H1 (cell line): ENCODE results near the gene TOMM40. TPM values are rescaled to one million over a fixed set of nuclear protein-coding genes. Genes with fewer than 3 reads are reported as not detected.

Experiments
- CTCF ChIA-PET: fragments of 300-600 bp; sonication (Branson Sonifier 250); formaldehyde crosslinking; loops from one replicate; lab custom pipeline; 2021; ENCODE audit not compliant: partially characterized antibody; lab: Charles Lee
- POLR2A ChIA-PET: fragments of 300-600 bp; sonication (Branson Sonifier 250); formaldehyde crosslinking; loops from one replicate; lab custom pipeline; 2021; ENCODE audit warnings: inconsistent platforms; ENCODE audit not compliant: partially characterized antibody; lab: Charles Lee
- DNase-seq, 2 experiments: peaks; one replicate each; pipeline versions ENCODE4 v3.0.0 to v3.0.0-alpha.2; 2010 to 2022; ENCODE audit warnings: low spot score in 2 of 2, low read depth in 1 of 2, mixed read lengths in 1 of 2
- FAIRE-seq: peaks from 2 replicates; lab custom pipeline; 2011; peaks lifted over from hg19 to GRCh38; lab: Jason Lieb, UNC
- H2AFZ ChIP-seq: 2 replicates; pipeline ENCODE4 v1.8.1; 2012; ENCODE audit warnings: low read length, inconsistent platforms
- H2AK5ac ChIP-seq: 2 replicates; pipeline ENCODE4 v1.6.1; 2013; ENCODE audit warnings: low read depth, low read length
- H2BK120ac ChIP-seq: replicated peaks from 2 replicates; pipeline ENCODE3; 2013; ENCODE audit warnings: low read depth, low read length, inconsistent platforms
- H2BK12ac ChIP-seq: 2 replicates; pipeline ENCODE4 v1.6.1; 2013; ENCODE audit warnings: low read depth, low read length
- H2BK15ac ChIP-seq: 2 replicates; pipeline ENCODE4 v1.6.1; 2013; ENCODE audit warnings: low read length
- H2BK20ac ChIP-seq: 2 replicates; pipeline ENCODE4 v1.6.1; 2013; ENCODE audit warnings: low read length
- H2BK5ac ChIP-seq: 2 replicates; pipeline ENCODE4 v1.6.1; 2013; ENCODE audit warnings: low read depth, low read length
- H3K14ac ChIP-seq: 2 replicates; pipeline ENCODE4 v1.6.1; 2013; ENCODE audit warnings: inconsistent platforms; ENCODE audit not compliant: insufficient read length
- H3K18ac ChIP-seq: 2 replicates; pipeline ENCODE4 v1.6.1; 2013; ENCODE audit warnings: low read length; ENCODE audit errors: extremely low read depth
- H3K23ac ChIP-seq: 2 replicates; pipeline ENCODE4 v1.6.1; 2013; ENCODE audit warnings: inconsistent platforms; ENCODE audit not compliant: insufficient read length
- H3K23me2 ChIP-seq: 2 replicates; pipeline ENCODE4 v1.6.1; 2013; ENCODE audit warnings: low read depth, low read length
- H3K27ac ChIP-seq: 2 replicates; pipeline ENCODE4 v1.6.1; 2011; ENCODE audit warnings: low read depth, low read length, inconsistent platforms
- H3K27me3 ChIP-seq, 4 experiments: replicated peaks in 1 of 4; 1 replicate in 1 of 4; 2 replicates in 3 of 4; pipeline versions ENCODE4 v1.6.1 to v1.8.1; 2011 to 2013; ENCODE audit warnings: low read length in 3 of 4, mild to moderate bottlenecking in 3 of 4, inconsistent platforms in 2 of 4, mixed read lengths in 2 of 4, moderate library complexity in 1 of 4; ENCODE audit not compliant: control insufficient read depth in 3 of 4, insufficient read depth in 3 of 4; ENCODE audit errors: extremely low read depth in 1 of 4
- H3K36me3 ChIP-seq, 4 experiments: 2 replicates each; pipeline versions ENCODE4 v1.6.1 to v1.8.1; 2011 to 2013; ENCODE audit warnings: mild to moderate bottlenecking in 4 of 4, low read length in 3 of 4, moderate library complexity in 2 of 4, control low read depth in 1 of 4, inconsistent platforms in 1 of 4; ENCODE audit not compliant: insufficient read depth in 4 of 4, control insufficient read depth in 2 of 4
- H3K4ac ChIP-seq: replicated peaks from 2 replicates; pipeline ENCODE3; 2013; ENCODE audit warnings: low read length, low read depth, mixed read lengths, inconsistent platforms; ENCODE audit not compliant: insufficient read length
- H3K4me1 ChIP-seq, 4 experiments: replicated peaks in 1 of 4; 1 replicate in 1 of 4; 2 replicates in 3 of 4; pipeline versions ENCODE4 v1.6.1 to v1.8.1; 2011 to 2013; ENCODE audit warnings: low read length in 3 of 4, inconsistent platforms in 2 of 4, mixed read lengths in 1 of 4; ENCODE audit not compliant: insufficient read depth in 4 of 4, control insufficient read depth in 3 of 4
- H3K4me2 ChIP-seq, 2 experiments: 2 replicates each; pipeline versions ENCODE4 v1.6.1 to v1.8.1; 2011 to 2013; ENCODE audit warnings: low read depth in 2 of 2, low read length in 2 of 2, control low read depth in 1 of 2, inconsistent platforms in 1 of 2, mild to moderate bottlenecking in 1 of 2; ENCODE audit not compliant: insufficient read depth in 1 of 2
- H3K4me3 ChIP-seq, 4 experiments: fragments of 200-600, 300-600 bp in 1 of 4; sonication (generic), shearing (Covaris generic), sonication (Bioruptor Twin) in 1 of 4; 2 replicates each; pipeline versions ENCODE4 v1.5.1 to v1.8.1; 2011 to 2016; ENCODE audit warnings: low read length in 4 of 4, low read depth in 3 of 4, control low read depth in 2 of 4, inconsistent platforms in 2 of 4, mild to moderate bottlenecking in 2 of 4, mixed read lengths in 1 of 4, moderate library complexity in 1 of 4; ENCODE audit not compliant: insufficient read depth in 2 of 4; ENCODE audit errors: extremely low read depth in 1 of 4
- H3K56ac ChIP-seq: replicated peaks from 2 replicates; pipeline ENCODE3; 2013; ENCODE audit warnings: low read depth, mild to moderate bottlenecking, mixed read lengths, low read length, inconsistent platforms; ENCODE audit not compliant: insufficient read length
- H3K79me1 ChIP-seq: 2 replicates; pipeline ENCODE4 v1.6.1; 2013; ENCODE audit warnings: low read depth, low read length, control low read depth
- H3K79me2 ChIP-seq, 2 experiments: 2 replicates each; pipeline versions ENCODE4 v1.6.1 to v1.8.1; 2012 to 2013; ENCODE audit warnings: low read length in 2 of 2, mild to moderate bottlenecking in 2 of 2, inconsistent platforms in 1 of 2; ENCODE audit not compliant: insufficient read depth in 2 of 2, control insufficient read depth in 1 of 2
- H3K9ac ChIP-seq, 4 experiments: replicated peaks in 1 of 4; 1 replicate in 1 of 4; 2 replicates in 3 of 4; pipeline versions ENCODE4 v1.6.1 to v1.8.1; 2011 to 2013; ENCODE audit warnings: low read depth in 3 of 4, low read length in 3 of 4, control low read depth in 2 of 4, mild to moderate bottlenecking in 2 of 4, moderate library complexity in 2 of 4, inconsistent platforms in 1 of 4; ENCODE audit errors: extremely low read depth in 1 of 4
- H3K9me3 ChIP-seq, 2 experiments: 2 replicates each; pipeline versions ENCODE4 v1.6.1 to v1.8.1; 2012 to 2013; ENCODE audit warnings: mild to moderate bottlenecking in 2 of 2, moderate library complexity in 2 of 2, control low read depth in 1 of 2, inconsistent platforms in 1 of 2, low read depth in 1 of 2, low read length in 1 of 2, mixed read lengths in 1 of 2; ENCODE audit not compliant: insufficient read depth in 2 of 2
- H4K20me1 ChIP-seq, 2 experiments: replicated peaks in 1 of 2; 2 replicates each; pipeline versions ENCODE3 to v1.8.1; 2011 to 2013; ENCODE audit warnings: inconsistent platforms in 2 of 2, low read length in 2 of 2, mild to moderate bottlenecking in 1 of 2; ENCODE audit not compliant: insufficient read depth in 2 of 2, control insufficient read depth in 1 of 2
- H4K5ac ChIP-seq: 2 replicates; pipeline ENCODE4 v1.6.1; 2013; ENCODE audit warnings: low read length, low read depth, mixed read lengths, inconsistent platforms; ENCODE audit not compliant: insufficient read length
- H4K8ac ChIP-seq: 2 replicates; pipeline ENCODE4 v1.8.0; 2013; ENCODE audit warnings: mild to moderate bottlenecking, moderate library complexity, low read length, inconsistent platforms; ENCODE audit not compliant: insufficient read depth; ENCODE audit errors: extremely low read depth
- H4K91ac ChIP-seq: replicated peaks from 2 replicates; pipeline ENCODE3; 2013; ENCODE audit warnings: low read length, mixed read lengths, inconsistent platforms; ENCODE audit not compliant: insufficient read length
- ASH2L ChIP-seq: fragments of 200-600, 300-600 bp; sonication (generic); IDR thresholded peaks from one replicate; pipeline ENCODE4 v1.7.1; 2017; ENCODE audit warnings: low read length
- BRCA1 ChIP-seq: IDR thresholded peaks from 2 replicates; pipeline ENCODE4 v1.6.1; 2012; ENCODE audit warnings: low read depth, low read length, improper control_type of control experiment
- EP300 ChIP-seq, 2 experiments: IDR thresholded peaks; 1 replicate in 1 of 2; 2 replicates in 1 of 2; pipeline ENCODE4 v1.6.1; 2011 to 2012; ENCODE audit warnings: low read depth in 2 of 2, low read length in 2 of 2, mild to moderate bottlenecking in 2 of 2, borderline replicate concordance in 1 of 2, inconsistent platforms in 1 of 2, moderate library complexity in 1 of 2
- NANOG ChIP-seq: IDR thresholded peaks from 2 replicates; pipeline ENCODE4 v1.6.1; 2011; ENCODE audit warnings: low read length, low read depth, mild to moderate bottlenecking, inconsistent platforms; ENCODE audit not compliant: insufficient read depth, poor library complexity, severe bottlenecking
- NRF1 ChIP-seq: IDR thresholded peaks from 2 replicates; pipeline ENCODE4 v1.6.1; 2011; ENCODE audit warnings: mild to moderate bottlenecking, low read depth, low read length, improper control_type of control experiment
- POLR2A ChIP-seq, 2 experiments: IDR thresholded peaks; 1 replicate in 1 of 2; 2 replicates in 1 of 2; pipeline ENCODE4 v1.6.1; 2011; ENCODE audit warnings: low read depth in 2 of 2, low read length in 2 of 2, mild to moderate bottlenecking in 2 of 2; ENCODE audit errors: control extremely low read depth in 1 of 2
- SIN3A ChIP-seq, 2 experiments: IDR thresholded peaks in 1 of 2; conservative IDR thresholded peaks in 1 of 2; 2 replicates each; pipeline ENCODE4 v1.6.1; 2011 to 2012; ENCODE audit warnings: low read length in 2 of 2, improper control_type of control experiment in 1 of 2, low read depth in 1 of 2, mild to moderate bottlenecking in 1 of 2
- SIX5 ChIP-seq: IDR thresholded peaks from 2 replicates; pipeline ENCODE4 v1.6.1; 2011; ENCODE audit warnings: mild to moderate bottlenecking, low read depth, low read length
- SP1 ChIP-seq: IDR thresholded peaks from 2 replicates; pipeline ENCODE4 v1.6.1; 2011; ENCODE audit warnings: low read depth, low read length
- SUZ12 ChIP-seq: fragments of 200-600 bp; sonication (generic); IDR thresholded peaks from 2 replicates; pipeline ENCODE4 v1.6.1; 2012; ENCODE audit warnings: mild to moderate bottlenecking, inconsistent platforms, low read length, moderate library complexity, mixed read lengths
- TAF1 ChIP-seq: IDR thresholded peaks from 2 replicates; pipeline ENCODE4 v1.6.1; 2011; ENCODE audit warnings: mild to moderate bottlenecking, low read depth, low read length
- YY1 ChIP-seq: IDR thresholded peaks from 2 replicates; pipeline ENCODE4 v1.6.1; 2011; ENCODE audit warnings: low read depth, mild to moderate bottlenecking, low read length
- WGBS, 2 experiments: shearing (Covaris generic) in 1 of 2; methylation state at CpG; one replicate each; pipeline versions ENCODE4 v1.1.6 to v1.1.7; 2013 to 2015; ENCODE audit warnings: low lambda C conversion rate in 2 of 2, mixed read lengths in 2 of 2, inconsistent platforms in 1 of 2, low coverage in 1 of 2, missing lambda C conversion rate in 1 of 2; ENCODE audit not compliant: insufficient replicate concordance in 2 of 2, insufficient coverage in 1 of 2, insufficient read length in 1 of 2; ENCODE audit errors: extremely low coverage in 1 of 2, missing lambda C conversion rate in 1 of 2; 5-methylcytosine and 5-hydroxymethylcytosine counted together
- polyA plus RNA-seq, 7 experiments: library from polyadenylated mRNA; depleted of rRNA in 3 of 7; stranded (reverse) in 5 of 7; unstranded in 2 of 7; fragments of >200 nt in 5 of 7; fragments of 200-250 nt in 2 of 7; gene quantifications; 1 replicate in 5 of 7; 2 replicates in 1 of 7; 4 replicates in 1 of 7; pipeline versions ENCODE4 v1.2.1 to v1.2.3, GENCODE V29; 2011 to 2013; ENCODE audit warnings: missing spikeins in 2 of 7, mixed read lengths in 2 of 7
- total RNA-seq: library from RNA; stranded (reverse); fragmentation: NEBNext Ultra II Directional; extraction: Animal tissue kit (Norgen Biotek cat#: 25700); gene quantifications from 2 replicates; pipeline ENCODE4 v1.2.1, GENCODE V29; 2021
- TF ChIP-seq, protein P1 (sequence below): IDR thresholded peaks from 2 replicates; pipeline ENCODE4 v1.6.1; 2012; ENCODE audit warnings: inconsistent platforms
- TF ChIP-seq, protein P2 (sequence below): IDR thresholded peaks from 2 replicates; pipeline ENCODE4 v1.6.1; 2011; ENCODE audit warnings: low read depth, mild to moderate bottlenecking, low read length; ENCODE audit not compliant: insufficient read depth

The TOMM40 gene
- total and polyA plus RNA-seq, 2 of the 8 experiments (the other 6 are each of a cell fraction or from before 2014, with no cell fraction given): 154 to 179 TPM

DNA sequence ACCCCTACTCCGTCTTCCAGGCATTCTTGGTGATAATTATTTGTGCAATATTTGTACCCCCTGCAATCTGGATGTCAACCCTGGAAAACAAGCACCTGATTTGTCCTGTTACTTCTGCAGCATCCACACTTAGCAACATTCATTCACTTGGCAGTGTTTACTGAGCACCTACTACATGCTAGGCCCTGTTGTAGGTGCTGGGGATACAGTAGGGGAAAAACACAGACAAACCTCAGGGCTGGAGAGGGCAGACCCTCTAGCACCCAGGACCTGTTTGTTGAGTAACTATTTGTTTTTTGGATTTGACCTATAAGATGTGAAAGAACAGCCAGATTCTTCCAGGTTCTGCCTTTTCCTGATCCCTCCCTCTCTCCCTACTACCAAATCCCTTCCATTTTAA is 35.4 kb upstream of the TOMM40 start:
- Histone ChIP-seq H3K23me2 (no peaks in the 10 kb centered on the region), H3K27ac (no peak overlapping the region), H3K18ac (no peak overlapping the region), H3K79me1 (peaks cover 9% of the 10 kb centered on the region), H3K4me1 (peaks cover 0 to 6% (median under 1%) of the 10 kb centered on the region in 4 experiments; a peak in 4 of 7 replicates), H3K4ac (no peak overlapping the region), H3K27me3 (no peaks in the 10 kb centered on the region), H3K56ac (no peak overlapping the region), H2AFZ (no peak overlapping the region), H3K23ac (no peak overlapping the region), H3K36me3 (peaks cover 4 to 19% (median 6%) of the 10 kb centered on the region in 4 experiments; a peak in 5 of 8 replicates), H3K9ac (no peak overlapping the region), H4K8ac (no peak overlapping the region), H3K4me2 (no peak overlapping the region), H3K14ac (no peak overlapping the region), H4K91ac (no peak overlapping the region), H3K79me2 (peaks cover 10 to 76% of the 10 kb centered on the region in 2 experiments; a peak in 3 of 4 replicates), H2BK12ac (no peak overlapping the region), H4K5ac (no peak overlapping the region), H3K9me3 (no peaks in the 10 kb centered on the region), H4K20me1 (peaks cover 25 to 37% of the 10 kb centered on the region in 2 experiments), H2BK20ac (no peak overlapping the region), H2BK120ac (no peak overlapping the region), H2BK15ac (no peak overlapping the region), H2AK5ac (no peak overlapping the region), H3K4me3 (no peak overlapping the region), H2BK5ac (no peak overlapping the region)
- DNase-seq (no peak), FAIRE-seq (no peak)
- WGBS, 2 experiments: 95% methylated on average over 1 of the region's 1 CpG; no CpG with 5 or more reads in 1 of the 2 experiments
- ChIA-PET CTCF (no interaction called here), POLR2A (interaction anchor here (2.2 kb wide), 1 partner anchor 14 kb away, joined by 7 read pairs; no protein-coding TSS in a partner anchor)
- TF ChIP-seq NRF1 (no peak), SIX5 (no peak), YY1 (no peak), POLR2A (IDR thresholded peaks at IDR 0.05; ENCODE audit: control extremely low read depth in 1 of 2, low read depth in 2 of 2, low read length in 2 of 2) (no peak), EP300 (IDR thresholded peaks at IDR 0.05; ENCODE audit: borderline replicate concordance in 1 of 2, low read depth in 2 of 2, low read length in 2 of 2) (no peak), SP1 (no peak), ASH2L (no peak), SIN3A (conservative IDR thresholded peaks at IDR 0.05 in 1 of 2, IDR thresholded peaks at IDR 0.05 in 1 of 2; ENCODE audit: low read depth in 1 of 2, low read length in 2 of 2) (no peak), SUZ12 (no peak), BRCA1 (no peak), TAF1 (no peak), NANOG (no peak)
- TF ChIP-seq, protein P1, sequence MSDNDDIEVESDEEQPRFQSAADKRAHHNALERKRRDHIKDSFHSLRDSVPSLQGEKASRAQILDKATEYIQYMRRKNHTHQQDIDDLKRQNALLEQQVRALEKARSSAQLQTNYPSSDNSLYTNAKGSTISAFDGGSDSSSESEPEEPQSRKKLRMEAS: no peak
- TF ChIP-seq, protein P2, sequence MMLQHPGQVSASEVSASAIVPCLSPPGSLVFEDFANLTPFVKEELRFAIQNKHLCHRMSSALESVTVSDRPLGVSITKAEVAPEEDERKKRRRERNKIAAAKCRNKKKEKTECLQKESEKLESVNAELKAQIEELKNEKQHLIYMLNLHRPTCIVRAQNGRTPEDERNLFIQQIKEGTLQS: no peak
